HL-60 (cell line): ENCODE measurements around the gene CAMKK1.

Experiments used
- GABPA ChIP-seq: IDR thresholded peaks from 2 replicates; pipeline ENCODE4 v1.6.1; 2012; ENCODE audit warnings: low read depth
- POLR2AphosphoS5 ChIP-seq: IDR thresholded peaks from 2 replicates; pipeline ENCODE4 v1.6.1; 2012; ENCODE audit warnings: low read depth
- SPI1 ChIP-seq: IDR thresholded peaks from 2 replicates; pipeline ENCODE4 v1.6.1; 2012; ENCODE audit warnings: low read depth, mild to moderate bottlenecking, borderline replicate concordance
- TF ChIP-seq, protein P1 (sequence below): IDR thresholded peaks from one replicate; pipeline ENCODE4 v1.5.1; 2011; ENCODE audit warnings: low read length, control low read depth, inconsistent platforms; ENCODE audit not compliant: insufficient read depth
- TF ChIP-seq, protein P2 (sequence below): IDR thresholded peaks from 2 replicates; pipeline ENCODE4 v1.6.1; 2012; ENCODE audit warnings: low read depth; ENCODE audit not compliant: insufficient replicate concordance

DNA sequence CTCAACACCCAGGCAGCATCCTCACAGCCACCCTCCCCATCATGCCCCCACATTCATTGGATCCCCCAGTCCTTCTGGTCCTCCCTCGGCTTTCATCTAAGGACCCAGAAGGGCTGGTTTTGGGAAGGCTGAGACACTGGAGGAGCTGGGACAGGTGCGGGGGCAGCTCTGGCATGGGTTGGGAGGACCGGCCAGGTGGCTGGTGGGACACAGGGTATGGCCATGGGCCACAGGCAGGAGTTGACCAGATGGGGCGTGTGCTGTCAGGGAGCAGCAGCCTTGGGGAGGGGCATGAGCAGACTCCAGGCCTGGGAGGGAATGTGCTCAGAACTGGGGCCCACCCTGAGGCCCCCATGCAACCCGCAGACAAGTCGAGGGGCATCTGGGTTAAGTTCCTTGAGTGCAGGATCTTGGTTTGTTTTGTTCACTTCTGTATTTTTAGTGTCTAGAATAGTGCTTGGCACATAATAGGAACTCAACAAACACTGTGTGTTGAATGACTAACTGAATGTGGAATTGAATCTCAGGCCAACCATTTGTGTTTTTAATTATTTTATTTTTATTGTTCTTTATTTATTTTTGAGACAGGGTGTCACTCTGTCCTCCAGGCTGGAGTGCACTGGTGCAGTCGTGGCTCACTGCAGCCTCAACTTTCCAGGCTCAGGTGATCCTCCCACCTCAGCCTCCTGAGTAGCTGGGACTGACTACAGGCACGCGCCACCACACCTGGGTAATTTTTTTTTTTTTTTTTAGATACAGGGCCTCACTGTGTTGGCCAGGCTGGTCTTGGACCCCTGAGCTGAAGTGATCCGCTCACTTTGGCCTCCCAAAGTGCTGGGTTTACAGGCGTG lies 17.8 kb upstream of the CAMKK1 start:
- TF ChIP-seq, protein P1, sequence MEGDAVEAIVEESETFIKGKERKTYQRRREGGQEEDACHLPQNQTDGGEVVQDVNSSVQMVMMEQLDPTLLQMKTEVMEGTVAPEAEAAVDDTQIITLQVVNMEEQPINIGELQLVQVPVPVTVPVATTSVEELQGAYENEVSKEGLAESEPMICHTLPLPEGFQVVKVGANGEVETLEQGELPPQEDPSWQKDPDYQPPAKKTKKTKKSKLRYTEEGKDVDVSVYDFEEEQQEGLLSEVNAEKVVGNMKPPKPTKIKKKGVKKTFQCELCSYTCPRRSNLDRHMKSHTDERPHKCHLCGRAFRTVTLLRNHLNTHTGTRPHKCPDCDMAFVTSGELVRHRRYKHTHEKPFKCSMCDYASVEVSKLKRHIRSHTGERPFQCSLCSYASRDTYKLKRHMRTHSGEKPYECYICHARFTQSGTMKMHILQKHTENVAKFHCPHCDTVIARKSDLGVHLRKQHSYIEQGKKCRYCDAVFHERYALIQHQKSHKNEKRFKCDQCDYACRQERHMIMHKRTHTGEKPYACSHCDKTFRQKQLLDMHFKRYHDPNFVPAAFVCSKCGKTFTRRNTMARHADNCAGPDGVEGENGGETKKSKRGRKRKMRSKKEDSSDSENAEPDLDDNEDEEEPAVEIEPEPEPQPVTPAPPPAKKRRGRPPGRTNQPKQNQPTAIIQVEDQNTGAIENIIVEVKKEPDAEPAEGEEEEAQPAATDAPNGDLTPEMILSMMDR: no peak
- TF ChIP-seq, protein P2, sequence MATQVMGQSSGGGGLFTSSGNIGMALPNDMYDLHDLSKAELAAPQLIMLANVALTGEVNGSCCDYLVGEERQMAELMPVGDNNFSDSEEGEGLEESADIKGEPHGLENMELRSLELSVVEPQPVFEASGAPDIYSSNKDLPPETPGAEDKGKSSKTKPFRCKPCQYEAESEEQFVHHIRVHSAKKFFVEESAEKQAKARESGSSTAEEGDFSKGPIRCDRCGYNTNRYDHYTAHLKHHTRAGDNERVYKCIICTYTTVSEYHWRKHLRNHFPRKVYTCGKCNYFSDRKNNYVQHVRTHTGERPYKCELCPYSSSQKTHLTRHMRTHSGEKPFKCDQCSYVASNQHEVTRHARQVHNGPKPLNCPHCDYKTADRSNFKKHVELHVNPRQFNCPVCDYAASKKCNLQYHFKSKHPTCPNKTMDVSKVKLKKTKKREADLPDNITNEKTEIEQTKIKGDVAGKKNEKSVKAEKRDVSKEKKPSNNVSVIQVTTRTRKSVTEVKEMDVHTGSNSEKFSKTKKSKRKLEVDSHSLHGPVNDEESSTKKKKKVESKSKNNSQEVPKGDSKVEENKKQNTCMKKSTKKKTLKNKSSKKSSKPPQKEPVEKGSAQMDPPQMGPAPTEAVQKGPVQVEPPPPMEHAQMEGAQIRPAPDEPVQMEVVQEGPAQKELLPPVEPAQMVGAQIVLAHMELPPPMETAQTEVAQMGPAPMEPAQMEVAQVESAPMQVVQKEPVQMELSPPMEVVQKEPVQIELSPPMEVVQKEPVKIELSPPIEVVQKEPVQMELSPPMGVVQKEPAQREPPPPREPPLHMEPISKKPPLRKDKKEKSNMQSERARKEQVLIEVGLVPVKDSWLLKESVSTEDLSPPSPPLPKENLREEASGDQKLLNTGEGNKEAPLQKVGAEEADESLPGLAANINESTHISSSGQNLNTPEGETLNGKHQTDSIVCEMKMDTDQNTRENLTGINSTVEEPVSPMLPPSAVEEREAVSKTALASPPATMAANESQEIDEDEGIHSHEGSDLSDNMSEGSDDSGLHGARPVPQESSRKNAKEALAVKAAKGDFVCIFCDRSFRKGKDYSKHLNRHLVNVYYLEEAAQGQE: no peak
- no peak for TF ChIP-seq POLR2AphosphoS5
- TF ChIP-seq GABPA: no peak
- TF ChIP-seq SPI1: no peak
